GM12878 (cell line): ENCODE measurements around the gene NLRC5. TPM values are rescaled to one million over a fixed set of nuclear protein-coding genes. Genes with fewer than 3 reads are reported as not detected.

Source experiments
- ATAC-seq: fragments of 200-7000 bp; cut with Tn5 transposase; 3 replicates; pipeline ENCODE4 v1.9.1; 2020; ENCODE audit warnings: mild to moderate bottlenecking, moderate library complexity
- BruUV-seq: library from RNA; stranded (reverse); fragments of 400-500 nt; replicated peaks from 2 replicates; lab custom pipeline; 2021; lab: Mats Ljungman, UMichigan
- CTCF ChIA-PET: fragments of 300-600 bp; sonication (Branson Sonifier 250); formaldehyde crosslinking; extraction: SDS; loops from one replicate; lab custom pipeline; 2021; ENCODE audit warnings: inconsistent platforms; lab: Yijun Ruan, JAX
- POLR2A ChIA-PET: fragments of 350-600 bp; formaldehyde crosslinking; extraction: SDS; loops from one replicate; lab custom pipeline; 2021; ENCODE audit warnings: inconsistent platforms; lab: Charles Lee
- RAD21 ChIA-PET: fragments of 300-600 bp; sonication (Branson Sonifier 250); formaldehyde crosslinking; loops from one replicate; lab custom pipeline; 2023; ENCODE audit warnings: antibody characterized with exemption; ENCODE audit not compliant: unreplicated experiment; lab: Charles Lee
- SMC1A ChIA-PET: fragments of 300-600 bp; sonication (Branson Sonifier 250); formaldehyde crosslinking; loops from one replicate; lab custom pipeline; 2023; ENCODE audit not compliant: unreplicated experiment, uncharacterized antibody; lab: Charles Lee
- DNase-seq: peaks from one replicate; pipeline ENCODE4 v3.0.0-alpha.2; 2011; ENCODE audit warnings: low read depth, low spot score
- FAIRE-seq: peaks from 3 replicates; lab custom pipeline; 2011; peaks lifted over from hg19 to GRCh38; lab: Jason Lieb, UNC
- H2AFZ ChIP-seq: 2 replicates; pipeline ENCODE4 v1.6.0; 2011; ENCODE audit warnings: low read depth, low read length, control low read depth; ENCODE audit not compliant: control insufficient read depth
- H3K27ac ChIP-seq: 2 replicates; pipeline ENCODE4 v1.5.1; 2011; ENCODE audit warnings: control low read depth; ENCODE audit not compliant: control insufficient read depth, insufficient read depth
- H3K27me3 ChIP-seq, 2 experiments: replicated peaks in 1 of 2; 2 replicates each; pipeline versions ENCODE4 v1.6.0 to v1.6.1; 2011; ENCODE audit warnings: low read length in 1 of 2; ENCODE audit not compliant: control insufficient read depth in 2 of 2, insufficient read depth in 2 of 2
- H3K36me3 ChIP-seq, 2 experiments: 2 replicates each; pipeline ENCODE4 v1.5.1; 2011; ENCODE audit warnings: low read length in 1 of 2; ENCODE audit not compliant: control insufficient read depth in 2 of 2, insufficient read depth in 2 of 2
- H3K4me1 ChIP-seq: 2 replicates; pipeline ENCODE4 v1.6.1; 2011; ENCODE audit warnings: mild to moderate bottlenecking, low read length, moderate library complexity, mixed read lengths; ENCODE audit not compliant: control insufficient read depth, insufficient read depth
- H3K4me2 ChIP-seq: 2 replicates; pipeline ENCODE4 v1.6.0; 2011; ENCODE audit warnings: control low read depth; ENCODE audit not compliant: control insufficient read depth, insufficient read depth
- H3K4me3 ChIP-seq: fragments of 200-600 bp; sonication (generic); 2 replicates; pipeline ENCODE4 v1.5.1; 2016
- H3K79me2 ChIP-seq: 2 replicates; pipeline ENCODE4 v1.6.0; 2011; ENCODE audit warnings: low read length; ENCODE audit not compliant: control insufficient read depth, insufficient read depth
- H3K9ac ChIP-seq: 2 replicates; pipeline ENCODE4 v1.8.0; 2011; ENCODE audit warnings: low read length, control low read depth, mixed read lengths; ENCODE audit not compliant: control insufficient read depth, insufficient read depth
- H3K9me3 ChIP-seq: replicated peaks from 3 replicates; pipeline ENCODE4 v1.5.1; 2011; ENCODE audit warnings: mild to moderate bottlenecking, low read length; ENCODE audit not compliant: control insufficient read depth, insufficient read depth
- H4K20me1 ChIP-seq: 2 replicates; pipeline ENCODE4 v1.6.0; 2011; ENCODE audit not compliant: control insufficient read depth, insufficient read depth
- CBX3 ChIP-seq: fragments of 200-600 bp; sonication (generic); IDR thresholded peaks from 2 replicates; pipeline ENCODE4 v1.6.1; 2016; ENCODE audit warnings: low read depth, borderline replicate concordance
- CBX5 ChIP-seq: sonication (generic); IDR thresholded peaks from 2 replicates; pipeline ENCODE4 v1.6.1; 2016; ENCODE audit warnings: low read depth, moderate library complexity, mild to moderate bottlenecking, inconsistent platforms
- E2F8 ChIP-seq: fragments of 450-650 bp; IDR thresholded peaks from 2 replicates; pipeline ENCODE4 v1.6.1; 2018; ENCODE audit warnings: mild to moderate bottlenecking, low read depth, moderate library complexity; ENCODE audit not compliant: partially characterized antibody
- GABPA ChIP-seq: IDR thresholded peaks from 2 replicates; pipeline ENCODE4 v1.6.1; 2014; ENCODE audit warnings: antibody characterized with exemption, low read depth, mild to moderate bottlenecking, inconsistent platforms
- HSF1 ChIP-seq: fragments of 150-350 bp; IDR thresholded peaks from 2 replicates; pipeline ENCODE4 v1.6.1; 2014; ENCODE audit warnings: mild to moderate bottlenecking, low read depth, low read length
- IRF5 ChIP-seq: fragments of 450-650 bp; IDR thresholded peaks from 2 replicates; pipeline ENCODE4 v1.6.1; 2017; ENCODE audit warnings: borderline replicate concordance
- PAX5 ChIP-seq: IDR thresholded peaks from 2 replicates; pipeline ENCODE4 v1.6.1; 2011; ENCODE audit warnings: low read depth, low read length, borderline replicate concordance
- POLR2A ChIP-seq: IDR thresholded peaks from 2 replicates; pipeline ENCODE4 v1.6.1; 2011; ENCODE audit warnings: low read depth, mild to moderate bottlenecking, low read length
- RFX5 ChIP-seq: IDR thresholded peaks from 2 replicates; pipeline ENCODE4 v1.6.1; 2011; ENCODE audit warnings: low read depth, low read length, improper control_type of control experiment
- SREBF2 ChIP-seq: IDR thresholded peaks from 2 replicates; pipeline ENCODE4 v1.6.1; 2012; ENCODE audit warnings: mild to moderate bottlenecking, low read length
- SUZ12 ChIP-seq: fragments of 200-600 bp; sonication (generic); IDR thresholded peaks from one replicate; pipeline ENCODE4 v1.6.1; 2018; ENCODE audit warnings: antibody characterized with exemption, mild to moderate bottlenecking; ENCODE audit not compliant: unreplicated experiment
- TCF7 ChIP-seq: IDR thresholded peaks from 2 replicates; pipeline ENCODE4 v1.6.1; 2014; ENCODE audit warnings: antibody characterized with exemption, borderline replicate concordance
- WRNIP1 ChIP-seq: IDR thresholded peaks from 2 replicates; pipeline ENCODE4 v1.6.1; 2011; ENCODE audit warnings: low read depth, low read length, improper control_type of control experiment, borderline replicate concordance
- ZBTB4 ChIP-seq: fragments of 450-650 bp; formaldehyde crosslinking; IDR thresholded peaks from 2 replicates; pipeline ENCODE4 v1.4.0; 2022; ENCODE audit warnings: mild to moderate bottlenecking, moderate library complexity
- WGBS: methylation state at CpG from one replicate; pipeline ENCODE4 v1.1.6; 2016; ENCODE audit warnings: low lambda C conversion rate; ENCODE audit not compliant: insufficient replicate concordance, insufficient coverage; ENCODE audit errors: missing lambda C conversion rate; 5-methylcytosine and 5-hydroxymethylcytosine counted together
- in situ Hi-C: fragments of 300-500 bp; cut with MboI; formaldehyde crosslinking; loops from 9 replicates; pipeline ENCODE4 v1.14.3; 2018; ENCODE audit warnings: mixed read lengths
- intact Hi-C: fragments of 100-400 bp; cut with micrococcal nuclease; formaldehyde crosslinking; loops from one replicate; pipeline ENCODE4 v1.14.2; 2022; ENCODE audit not compliant: unreplicated experiment
- polyA plus RNA-seq, 11 experiments: library from polyadenylated mRNA; depleted of rRNA in 4 of 11; unstranded in 6 of 11; stranded (reverse) in 5 of 11; fragments of >200 nt; fragmentation: Nextera tagmentation in 4 of 11; fragmentation: Illumina TruSeq in 1 of 11; extraction: Ambion mirVana in 4 of 11; extraction: Trizol in 1 of 11; gene quantifications; 1 replicate in 1 of 11; 2 replicates in 10 of 11; pipeline versions ENCODE4 v1.2.1 to v1.2.3, GENCODE V29; 2011 to 2016; ENCODE audit warnings: inconsistent platforms in 2 of 11, missing spikeins in 2 of 11, low read depth in 1 of 11
- total RNA-seq, 4 experiments: library from RNA; depleted of rRNA in 3 of 4; stranded (reverse); fragments of >200 nt in 3 of 4; fragmentation: Illumina TruSeq in 1 of 4; extraction: Trizol in 1 of 4; gene quantifications; 2 replicates each; pipeline versions ENCODE4 v1.2.1 to v1.2.3, GENCODE V29; 2013 to 2021

The NLRC5 gene
- total and polyA plus RNA-seq, 10 of the 15 experiments (the other 5 are each of a cell fraction or from before 2014, with no cell fraction given): 13.1 to 105 (median 57.3) TPM

GRCh38 chr16:57084996-57085395 is 95.6 kb downstream of the NLRC5 start (continued):
- TF ChIP-seq HSF1 (no peak), CBX3 (no peak), SUZ12 (no peak), WRNIP1 (no peak)

- WGBS: 2% methylated on average over 2 of the region's 2 CpGs
- peaks cover 0 to 9% of the 10 kb centered on the region in 2 experiments; a peak in 2 of 4 replicates for H3K27me3 ChIP-seq
- ChIA-PET SMC1A (interaction anchor here (0.5 to 1.7 kb wide), 3 partner anchors 80 to 208 kb away, joined by 3 to 5 read pairs (median 4); no protein-coding TSS in a partner anchor), POLR2A (interaction anchor here (0.7 kb wide), 1 partner anchor 8 kb away, joined by 4 read pairs; no protein-coding TSS in a partner anchor), RAD21 (interaction anchor here (0.8 to 1.1 kb wide), 2 partner anchors 33 to 81 kb away, joined by 3 read pairs; no protein-coding TSS in a partner anchor), CTCF (interaction anchor here (0.6 to 6.0 kb wide), 6 partner anchors 8 to 122 kb away, joined by 3 to 40 read pairs (median 4); no protein-coding TSS in a partner anchor)
- in situ Hi-C loops: loop anchor here (5.0 kb wide), 1 partner anchor 80 kb away; no protein-coding TSS in a partner anchor
- no peak overlapping the region for H3K9ac ChIP-seq
- no peak overlapping the region for H2AFZ ChIP-seq
- intact Hi-C loops: no loop called here
- H3K36me3 ChIP-seq: peaks cover 0 to 2% of the 10 kb centered on the region in 2 experiments; a peak in 3 of 4 replicates
- no peak for FAIRE-seq
- H3K9me3 ChIP-seq: no peaks in the 10 kb centered on the region
- H3K4me3 ChIP-seq: no peak overlapping the region
- no peak overlapping the region for H3K4me2 ChIP-seq
- no peak for DNase-seq
- H3K4me1 ChIP-seq: no peaks in the 10 kb centered on the region; the same call in 1 of the 2 replicates
- ATAC-seq: no peak
- no peak overlapping the region for H3K27ac ChIP-seq
- BruUV-seq: no TSS peak
- H4K20me1 ChIP-seq: no peaks in the 10 kb centered on the region
- no peaks in the 10 kb centered on the region for H3K79me2 ChIP-seq
- no peak for TF ChIP-seq PAX5
- TF ChIP-seq TCF7: no peak
- no peak for TF ChIP-seq IRF5
- no peak for TF ChIP-seq E2F8
- no peak for TF ChIP-seq GABPA
- no peak for TF ChIP-seq SREBF2
- TF ChIP-seq ZBTB4 (CRISPR knock-in tag): no peak
- TF ChIP-seq RFX5: no peak
- no peak for TF ChIP-seq POLR2A
- no peak for TF ChIP-seq CBX5
Observed at GRCh38 chr16:57087003-57087402, 97.6 kb downstream of the NLRC5 start.
